ENCODE measurements around the gene TRPM8.

Gene TRPM8

GRCh38 chr2:234005126-234005525, 88.0 kb downstream of the TRPM8 start:
- no peaks in the 10 kb centered on the region for H3K36me3 ChIP-seq (replicated peaks; ENCODE audit: low read depth, low read length)
- no peak for TF ChIP-seq CTCF (IDR thresholded peaks at IDR 0.05; ENCODE audit: low read depth, low read length)
- no peak for TF ChIP-seq EZH2phosphoT487 (IDR thresholded peaks at IDR 0.05; ENCODE audit: low read depth)
- no peaks in the 10 kb centered on the region for H4K20me1 ChIP-seq (ENCODE audit: insufficient read depth, low read length)
- H3K27me3 ChIP-seq (ENCODE audit: low read depth, low read length) = 0 out of 2 replicates have a peak, but pooled peaks cover 3% of the 10 kb centered on the region
- H3K9me3 ChIP-seq (ENCODE audit: insufficient read depth, low read length) = no peaks in the 10 kb centered on the region
- H3K9ac ChIP-seq (ENCODE audit: low read length) = no peak overlapping the region
- H3K27ac ChIP-seq (ENCODE audit: low read length) = no peak overlapping the region
- no peak overlapping the region for H2AFZ ChIP-seq (ENCODE audit: low read depth, low read length)
- no peaks in the 10 kb centered on the region for H3K4me1 ChIP-seq (ENCODE audit: low read length)
- H3K4me2 ChIP-seq (ENCODE audit: low read length) = no peak overlapping the region
- H3K79me2 ChIP-seq (ENCODE audit: low read length) = no peaks in the 10 kb centered on the region
- H3K4me3 ChIP-seq (ENCODE audit: low read length) = no peak overlapping the region

GRCh38 chr2:234006501-234006900, 89.3 kb downstream of the TRPM8 start:
- TF ChIP-seq EZH2phosphoT487 (IDR thresholded peaks at IDR 0.05; ENCODE audit: low read depth) = no peak
- TF ChIP-seq CTCF (IDR thresholded peaks at IDR 0.05; ENCODE audit: low read depth, low read length) = no peak
- Histone ChIP-seq H3K79me2 (ENCODE audit: low read length) (no peaks in the 10 kb centered on the region), H3K4me3 (ENCODE audit: low read length) (no peak overlapping the region), H3K9ac (ENCODE audit: low read length) (no peak overlapping the region), H3K9me3 (ENCODE audit: insufficient read depth, low read length) (no peaks in the 10 kb centered on the region), H3K4me1 (ENCODE audit: low read length) (no peaks in the 10 kb centered on the region), H4K20me1 (ENCODE audit: insufficient read depth, low read length) (no peaks in the 10 kb centered on the region), H3K27ac (ENCODE audit: low read length) (no peak overlapping the region), H2AFZ (ENCODE audit: low read depth, low read length) (no peak overlapping the region), H3K27me3 (ENCODE audit: low read depth, low read length) (0 out of 2 replicates have a peak, but pooled peaks cover 3% of the 10 kb centered on the region), H3K4me2 (ENCODE audit: low read length) (no peak overlapping the region), H3K36me3 (replicated peaks; ENCODE audit: low read depth, low read length) (no peaks in the 10 kb centered on the region)

GRCh38 chr2:234014427-234014826, 97.3 kb downstream of the TRPM8 start:
- Histone ChIP-seq H3K27me3 (ENCODE audit: low read depth, low read length) (0 out of 2 replicates have a peak, but pooled peaks cover 4% of the 10 kb centered on the region), H3K79me2 (ENCODE audit: low read length) (no peaks in the 10 kb centered on the region), H3K4me2 (ENCODE audit: low read length) (no peak overlapping the region), H3K4me3 (ENCODE audit: low read length) (no peak overlapping the region), H3K27ac (ENCODE audit: low read length) (no peak overlapping the region), H3K9me3 (ENCODE audit: insufficient read depth, low read length) (no peaks in the 10 kb centered on the region), H3K36me3 (replicated peaks; ENCODE audit: low read depth, low read length) (no peaks in the 10 kb centered on the region), H4K20me1 (ENCODE audit: insufficient read depth, low read length) (no peaks in the 10 kb centered on the region), H3K4me1 (ENCODE audit: low read length) (no peaks in the 10 kb centered on the region), H3K9ac (ENCODE audit: low read length) (no peak overlapping the region), H2AFZ (ENCODE audit: low read depth, low read length) (no peak overlapping the region)
- TF ChIP-seq CTCF (IDR thresholded peaks at IDR 0.05; ENCODE audit: low read depth, low read length) (no peak), EZH2phosphoT487 (IDR thresholded peaks at IDR 0.05; ENCODE audit: low read depth) (no peak)

- Histone ChIP-seq H3K79me2 (ENCODE audit: low read length) (no peaks in the 10 kb centered on the region), H4K20me1 (ENCODE audit: insufficient read depth, low read length) (no peaks in the 10 kb centered on the region), H3K36me3 (replicated peaks; ENCODE audit: low read depth, low read length) (no peaks in the 10 kb centered on the region), H3K27ac (ENCODE audit: low read length) (no peak overlapping the region), H3K4me1 (ENCODE audit: low read length) (no peaks in the 10 kb centered on the region), H2AFZ (ENCODE audit: low read depth, low read length) (no peak overlapping the region), H3K9me3 (ENCODE audit: insufficient read depth, low read length) (no peaks in the 10 kb centered on the region), H3K4me2 (ENCODE audit: low read length) (no peak overlapping the region), H3K9ac (ENCODE audit: low read length) (no peak overlapping the region), H3K4me3 (ENCODE audit: low read length) (no peak overlapping the region), H3K27me3 (ENCODE audit: low read depth, low read length) (0 out of 2 replicates have a peak, but pooled peaks cover 4% of the 10 kb centered on the region)
- no peak for TF ChIP-seq EZH2phosphoT487 (IDR thresholded peaks at IDR 0.05; ENCODE audit: low read depth)
- TF ChIP-seq CTCF (IDR thresholded peaks at IDR 0.05; ENCODE audit: low read depth, low read length) = no peak
Measured at GRCh38 chr2:234015861-234016260, 98.7 kb downstream of the TRPM8 start.
